Duodenal mucosa (tissue), 2 donors: ENCODE measurements around the gene KATNB1.
"Not testable (repeated sequence)": the region's sequence is repeated elsewhere in the genome, so short reads cannot be mapped to it uniquely, and the experiment has no call there.

Source experiments
- H3K27ac ChIP-seq: one replicate; pipeline ENCODE4 v1.7.0; 2013; ENCODE audit warnings: low read depth, low read length
- H3K27me3 ChIP-seq, 2 donors: one replicate each; pipeline ENCODE4 v1.7.0; 2013; ENCODE audit warnings: low read length in 2 of 2, control low read depth in 1 of 2; ENCODE audit not compliant: insufficient read depth in 2 of 2, control insufficient read depth in 1 of 2
- H3K36me3 ChIP-seq, 2 donors: one replicate each; pipeline ENCODE4 v1.7.0; 2013; ENCODE audit warnings: low read length in 2 of 2, control low read depth in 1 of 2; ENCODE audit not compliant: insufficient read depth in 2 of 2, control insufficient read depth in 1 of 2
- H3K4me1 ChIP-seq, 2 donors: one replicate each; pipeline ENCODE4 v1.7.0; 2013; ENCODE audit warnings: low read length in 2 of 2, control low read depth in 1 of 2; ENCODE audit not compliant: insufficient read depth in 2 of 2, control insufficient read depth in 1 of 2
- H3K4me3 ChIP-seq, 2 donors: one replicate each; pipeline ENCODE4 v1.7.0; 2013; ENCODE audit warnings: low read length in 2 of 2, low read depth in 1 of 2
- H3K9ac ChIP-seq, 2 donors: one replicate each; pipeline ENCODE4 v1.7.0; 2013; ENCODE audit warnings: low read length in 2 of 2, low read depth in 1 of 2
- H3K9me3 ChIP-seq, 2 donors: one replicate each; pipeline ENCODE4 v1.7.0; 2013; ENCODE audit warnings: low read length in 2 of 2, control low read depth in 1 of 2; ENCODE audit not compliant: control insufficient read depth in 1 of 2

KATNB1 gene

DNA sequence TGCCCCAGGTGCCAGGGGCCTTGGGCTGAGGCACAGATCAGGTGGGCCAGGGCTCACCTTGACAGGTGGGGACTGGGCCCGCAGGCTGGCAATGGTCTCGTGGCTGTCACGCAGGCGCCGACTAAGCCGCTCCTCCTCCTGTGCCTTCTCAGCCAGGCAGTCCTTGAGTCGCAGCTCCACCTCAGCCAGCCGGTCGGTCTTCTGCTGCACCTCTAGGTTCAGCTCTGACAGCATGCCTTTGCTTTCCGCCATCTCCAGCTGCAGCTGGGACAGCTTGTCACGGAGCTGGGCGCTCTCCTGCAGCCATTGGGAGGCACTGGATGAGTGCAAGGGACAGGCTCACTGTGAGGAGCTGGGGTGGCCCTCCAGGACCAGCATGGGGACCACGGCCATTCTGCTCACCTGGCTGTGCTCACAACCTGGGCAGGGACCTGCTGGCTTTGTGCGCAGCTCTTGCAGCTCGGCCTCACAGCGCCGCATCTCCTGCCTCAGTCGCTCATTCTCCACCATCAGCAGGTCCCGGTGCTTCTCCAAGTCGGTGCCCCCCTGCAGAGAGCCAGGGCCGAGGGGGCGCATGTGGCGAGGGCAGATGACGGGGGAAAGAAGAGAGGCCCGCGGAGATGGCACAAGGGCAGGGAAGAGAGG is 35.7 kb downstream of the KATNB1 start:
- H3K27ac ChIP-seq: no peak overlapping the region
- no peaks in the 10 kb centered on the region for H3K4me1 ChIP-seq
- H3K4me3 ChIP-seq: no peak overlapping the region
- no peak overlapping the region for H3K9ac ChIP-seq
- H3K27me3 ChIP-seq: no peaks in the 10 kb centered on the region
- no peaks in the 10 kb centered on the region for H3K9me3 ChIP-seq
- peaks cover 0 to 36% of the 10 kb centered on the region in 2 donors for H3K36me3 ChIP-seq

DNA sequence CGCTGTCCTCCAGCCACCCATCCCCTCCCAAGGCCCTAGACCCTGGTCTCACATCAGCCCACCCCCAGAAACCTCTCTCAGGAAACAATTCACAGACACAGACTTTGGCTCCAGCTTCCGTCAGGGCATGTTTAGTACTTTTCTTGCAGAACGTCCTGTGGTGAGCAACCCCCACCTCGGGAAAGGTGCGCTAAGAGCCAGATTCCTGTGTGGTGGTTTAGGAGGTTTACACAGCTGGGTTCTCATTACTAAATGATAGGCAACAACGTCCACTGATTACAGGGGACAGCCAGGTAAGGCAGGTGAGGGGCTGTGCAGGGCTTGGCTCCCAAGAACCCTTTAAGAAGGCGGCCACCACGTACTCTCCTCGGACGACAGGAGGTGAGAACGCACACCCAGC is 37.4 kb downstream of the KATNB1 start:
- Histone ChIP-seq H3K4me3 (no peak overlapping the region), H3K36me3 (peaks cover 0 to 26% of the 10 kb centered on the region in 2 donors), H3K9me3 (no peaks in the 10 kb centered on the region), H3K4me1 (no peaks in the 10 kb centered on the region), H3K9ac (no peak overlapping the region), H3K27me3 (no peaks in the 10 kb centered on the region), H3K27ac (no peak overlapping the region)

DNA sequence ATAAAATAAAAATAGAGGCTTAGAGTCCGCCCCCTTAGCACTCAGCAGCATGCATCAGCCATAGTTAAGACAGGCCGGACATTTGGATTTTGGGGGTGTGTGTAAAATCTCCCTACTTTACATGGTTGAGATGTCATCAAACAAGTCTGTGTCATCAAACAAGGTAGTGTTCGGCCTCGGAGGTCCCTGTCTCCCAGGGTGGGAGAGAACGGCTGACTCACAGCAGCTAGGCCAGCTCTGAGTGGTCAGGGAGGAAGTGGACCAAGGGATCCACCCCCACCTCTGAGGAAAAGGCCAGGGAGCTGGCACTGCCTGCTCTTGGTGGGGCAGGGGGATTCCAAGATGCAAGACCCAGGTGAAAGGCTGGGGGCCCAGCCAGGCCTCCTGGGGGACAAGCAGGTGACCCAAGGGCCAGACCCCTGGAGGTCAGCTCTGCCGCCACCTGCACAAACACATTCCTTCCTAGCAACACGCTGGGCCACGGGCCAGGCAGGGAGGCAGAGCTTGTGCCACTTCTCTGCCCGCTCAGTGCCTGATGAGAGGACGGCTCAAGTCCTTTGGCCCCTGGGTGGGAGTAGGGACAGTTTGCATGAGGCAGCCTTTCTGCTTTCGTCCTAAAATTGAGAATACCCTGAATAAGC is 38.2 kb downstream of the KATNB1 start:
- Histone ChIP-seq H3K4me3 (no peak overlapping the region), H3K27ac (no peak overlapping the region), H3K9ac (no peak overlapping the region), H3K27me3 (no peaks in the 10 kb centered on the region), H3K9me3 (no peaks in the 10 kb centered on the region), H3K4me1 (no peaks in the 10 kb centered on the region), H3K36me3 (peaks cover 0 to 26% of the 10 kb centered on the region in 2 donors)

DNA sequence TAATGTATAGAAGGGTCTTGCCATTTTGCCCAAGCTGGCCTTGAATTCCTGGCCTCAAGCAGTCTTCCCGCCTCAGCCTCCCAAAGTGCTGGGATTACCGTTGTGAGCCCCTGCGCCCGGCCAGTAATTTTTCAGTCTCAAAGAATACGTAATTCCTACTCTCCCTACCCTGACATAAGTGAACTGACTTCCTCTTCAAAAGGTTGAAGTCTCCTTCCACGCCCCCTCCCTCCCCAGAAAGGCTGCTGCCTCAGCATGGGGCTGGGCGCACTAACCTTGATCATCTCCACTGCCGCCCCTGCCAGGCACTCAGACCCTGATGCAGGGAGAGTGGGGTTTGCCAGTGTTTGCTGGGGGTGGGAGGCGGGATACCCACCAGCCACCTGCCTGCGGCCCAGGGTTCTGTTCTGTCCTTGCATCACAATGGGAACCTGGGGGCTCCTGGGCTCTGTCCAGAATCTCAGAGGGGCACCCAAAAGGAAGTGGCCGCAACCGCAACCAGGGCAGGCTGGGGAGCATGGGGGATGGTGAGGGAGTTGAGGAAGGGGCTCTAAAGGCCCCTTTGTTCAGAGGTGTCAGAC is 39.2 kb downstream of the KATNB1 start:
- H3K9me3 ChIP-seq: no peaks in the 10 kb centered on the region
- H3K27ac ChIP-seq: no peak overlapping the region
- no peak overlapping the region for H3K4me3 ChIP-seq
- H3K9ac ChIP-seq: no peak overlapping the region
- H3K36me3 ChIP-seq: peaks cover 0 to 25% of the 10 kb centered on the region in 2 donors
- H3K27me3 ChIP-seq: no peaks in the 10 kb centered on the region
- no peaks in the 10 kb centered on the region for H3K4me1 ChIP-seq

GRCh38 chr16:57775661-57776469 is 40.3 kb downstream of the KATNB1 start:
- H3K9ac ChIP-seq: no peak overlapping the region
- no peaks in the 10 kb centered on the region for H3K4me1 ChIP-seq
- no peak overlapping the region for H3K27ac ChIP-seq
- no peak overlapping the region for H3K4me3 ChIP-seq
- H3K27me3 ChIP-seq: no peaks in the 10 kb centered on the region
- no peaks in the 10 kb centered on the region for H3K9me3 ChIP-seq
- peaks cover 0 to 16% of the 10 kb centered on the region in 2 donors for H3K36me3 ChIP-seq

DNA sequence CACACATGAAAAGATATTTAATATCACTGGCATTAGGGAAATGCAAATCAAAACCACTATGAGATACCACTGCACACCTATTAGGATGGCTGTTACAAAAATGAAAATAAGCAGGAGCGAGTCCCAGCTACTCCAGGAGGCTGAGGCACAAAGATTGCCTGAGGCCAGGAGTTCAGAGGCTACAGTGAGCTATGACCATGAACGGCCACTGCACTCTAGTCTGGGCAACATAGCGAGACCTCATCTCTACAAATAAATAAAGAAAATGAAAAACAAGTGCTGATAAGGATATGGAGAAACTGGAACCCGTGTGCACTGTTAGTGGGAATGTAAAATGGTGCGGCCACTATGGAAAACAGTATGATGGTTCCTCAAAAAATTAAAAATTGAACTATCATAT is 43.1 kb downstream of the KATNB1 start:
- H3K4me1 ChIP-seq: no peaks in the 10 kb centered on the region
- H3K4me3 ChIP-seq: no peak overlapping the region
- H3K27ac ChIP-seq: no peak overlapping the region
- H3K9me3 ChIP-seq: no peaks in the 10 kb centered on the region
- H3K27me3 ChIP-seq: no peaks in the 10 kb centered on the region
- H3K9ac ChIP-seq: no peak overlapping the region
- peaks cover 0 to 10% of the 10 kb centered on the region in 2 donors for H3K36me3 ChIP-seq

- H3K4me3 ChIP-seq, H3K9ac ChIP-seq, H3K27me3 ChIP-seq, H3K4me1 ChIP-seq, H3K27ac ChIP-seq, H3K9me3 ChIP-seq: not testable (repeated sequence)
- H3K36me3 ChIP-seq: peaks cover 0 to 10% of the 10 kb centered on the region in 2 donors
These were observed 44.3 kb downstream of the KATNB1 start for GRCh38 chr16:57779836-57780235.

DNA sequence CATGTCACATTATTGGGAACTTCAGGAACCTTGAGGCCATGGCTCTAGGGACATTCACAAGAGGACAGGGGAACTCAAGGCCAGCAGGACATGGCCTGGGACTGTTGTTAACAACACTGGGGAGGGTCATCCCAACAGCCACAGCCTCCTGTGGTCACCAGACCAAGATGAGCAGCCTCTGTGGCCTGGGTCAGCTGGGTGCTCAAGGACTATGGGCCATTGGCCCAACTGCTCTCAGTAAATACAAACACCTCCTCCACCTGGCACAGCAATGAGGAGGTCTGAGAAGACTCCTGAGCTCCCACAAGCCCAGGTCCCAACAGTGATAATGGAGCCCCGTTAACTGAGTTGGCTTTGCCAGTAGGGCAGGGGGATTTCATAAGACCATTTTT is 45.8 kb downstream of the KATNB1 start:
- Histone ChIP-seq H3K27ac (no peak overlapping the region), H3K36me3 (no peaks in the 10 kb centered on the region), H3K4me1 (no peaks in the 10 kb centered on the region), H3K9ac (no peak overlapping the region), H3K9me3 (no peaks in the 10 kb centered on the region), H3K27me3 (no peaks in the 10 kb centered on the region), H3K4me3 (no peak overlapping the region)

DNA sequence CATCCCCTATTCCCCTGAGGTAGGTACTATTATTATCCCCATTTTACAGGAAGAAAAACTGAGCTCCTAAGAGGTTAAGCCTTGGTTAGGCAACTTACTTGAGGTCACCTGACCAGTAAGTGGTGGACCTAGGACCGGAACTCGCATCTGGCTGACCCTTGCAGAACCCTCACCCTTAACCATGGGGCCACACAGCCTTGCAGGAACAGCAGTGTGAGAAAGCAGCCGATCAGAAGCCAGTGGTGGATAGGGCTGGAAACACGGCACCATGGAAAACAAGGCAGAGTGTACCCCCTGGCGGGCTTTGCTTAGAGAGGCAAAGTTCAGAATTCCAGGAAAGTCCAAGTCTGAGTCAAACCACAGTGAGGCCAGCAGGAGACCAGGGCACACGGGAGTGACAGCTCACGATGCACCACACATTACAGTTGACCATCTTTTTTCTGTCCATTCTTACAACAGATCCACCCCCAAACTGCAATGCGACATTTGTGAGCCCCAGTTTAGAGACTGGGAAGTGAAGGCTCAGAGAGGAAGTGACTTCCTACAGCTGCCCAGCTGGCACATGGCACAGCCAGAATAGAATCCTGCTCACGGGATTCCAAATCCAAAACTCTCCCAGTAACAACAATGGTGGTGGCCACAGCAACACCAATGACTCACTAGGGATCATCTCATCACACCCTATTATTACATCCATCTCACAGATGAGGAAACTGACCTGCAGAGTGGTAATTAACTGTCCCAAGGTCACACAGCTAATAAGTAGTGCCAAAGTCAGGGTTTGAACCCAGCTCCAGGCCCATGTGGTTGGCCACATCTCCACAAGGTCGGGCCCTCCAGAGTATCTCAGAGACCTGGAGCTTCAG is 46.4 kb downstream of the KATNB1 start:
- no peaks in the 10 kb centered on the region for H3K36me3 ChIP-seq
- no peak overlapping the region for H3K27ac ChIP-seq
- no peaks in the 10 kb centered on the region for H3K9me3 ChIP-seq
- H3K4me3 ChIP-seq: no peak overlapping the region
- H3K4me1 ChIP-seq: no peaks in the 10 kb centered on the region
- H3K9ac ChIP-seq: no peak overlapping the region
- H3K27me3 ChIP-seq: no peaks in the 10 kb centered on the region
